Stimulated activated CD4-positive, alpha-beta T cell treated with anti-CD3 and anti-CD28 coated beads, Interleukin-15, amount 100 ng/mL, for 24 hours (primary cell): Measurements from ENCODE around the gene TMEM233.

Experiments used
- DNase-seq: peaks from one replicate; pipeline ENCODE4 v3.0.0-alpha.2; 2020

Gene TMEM233

GRCh38 chr12:119683413-119683812 lies 89.8 kb downstream of the TMEM233 start:
- no peak for DNase-seq

GRCh38 chr12:119683816-119684215 lies 90.2 kb downstream of the TMEM233 start:
- no peak for DNase-seq

- no peak for DNase-seq
Measured at GRCh38 chr12:119684711-119685369, 91.3 kb downstream of the TMEM233 start.

GRCh38 chr12:119685375-119685774 lies 91.8 kb downstream of the TMEM233 start:
- DNase-seq = no peak

- DNase-seq = no peak
Measured at GRCh38 chr12:119686355-119686754, 92.8 kb downstream of the TMEM233 start.

- DNase-seq = no peak
Measured at GRCh38 chr12:119686776-119687175, 93.2 kb downstream of the TMEM233 start.

- no peak for DNase-seq
Measured at GRCh38 chr12:119687406-119687805, 93.8 kb downstream of the TMEM233 start.

GRCh38 chr12:119687879-119688278 lies 94.3 kb downstream of the TMEM233 start:
- no peak for DNase-seq

- DNase-seq = no peak
Measured at GRCh38 chr12:119689935-119690500, 96.4 kb downstream of the TMEM233 start.

- DNase-seq = no peak
Measured at GRCh38 chr12:119691202-119691810, 97.7 kb downstream of the TMEM233 start.

- DNase-seq = no peak
Measured at GRCh38 chr12:119692410-119692809, 98.8 kb downstream of the TMEM233 start.
